Mesodermal cell (in vitro differentiated cells): ENCODE data around the gene STK16.

Source experiments
- H3K27ac ChIP-seq: 2 replicates; pipeline ENCODE4 v1.7.0; 2013; ENCODE audit warnings: mild to moderate bottlenecking, low read depth, low read length, moderate library complexity; ENCODE audit not compliant: severe bottlenecking
- H3K36me3 ChIP-seq: 2 replicates; pipeline ENCODE4 v1.7.1; 2013; ENCODE audit warnings: mild to moderate bottlenecking, low read length, moderate library complexity; ENCODE audit not compliant: control insufficient read depth, insufficient read depth
- H3K4me1 ChIP-seq: one replicate; pipeline ENCODE4 v1.7.1; 2013; ENCODE audit warnings: mild to moderate bottlenecking, low read length; ENCODE audit not compliant: insufficient read depth, control insufficient read depth, poor library complexity, severe bottlenecking
- H3K4me3 ChIP-seq: 2 replicates; pipeline ENCODE4 v1.7.0; 2013; ENCODE audit warnings: low read length, control low read depth, mild to moderate bottlenecking; ENCODE audit not compliant: insufficient read depth, poor library complexity, severe bottlenecking; ENCODE audit errors: extremely low read depth
- H3K9me3 ChIP-seq: 2 replicates; pipeline ENCODE4 v1.7.1; 2013; ENCODE audit warnings: mild to moderate bottlenecking, low read length, moderate library complexity; ENCODE audit not compliant: control insufficient read depth
- WGBS, 2 experiments: methylation state at CpG; one replicate each; pipeline ENCODE4 v1.1.5; 2013; ENCODE audit warnings: missing lambda C conversion rate in 2 of 2; ENCODE audit not compliant: insufficient coverage in 2 of 2; 5-methylcytosine and 5-hydroxymethylcytosine counted together

Gene STK16

GRCh38 chr2:219206328-219207133 lies 38.7 kb upstream of the STK16 start, which contains the start of gene ZFAND2B:
TSS of gene ZFAND2B (plus strand) at chr2:219206782. CDS start at chr2:219206988, 206 bp downstream.
- 1% methylated on average over 42 to 52 of the region's 76 CpGs for WGBS, 2 experiments
- Histone ChIP-seq H3K9me3 (no peaks in the 10 kb centered on the region), H3K27ac (peak within 1 kb of the TSS; percentile 84), H3K36me3 (peaks cover 26% of the 10 kb centered on the region), H3K4me3 (peak within 1 kb of the TSS; percentile 58), H3K4me1 (peaks cover 7% of the 10 kb centered on the region)

GRCh38 chr2:219207134-219207883 lies 38.0 kb upstream of the STK16 start:
- WGBS, 2 experiments = 39 to 48% methylated on average over 13 to 16 of the region's 22 CpGs

GRCh38 chr2:219207884-219208740 lies 37.2 kb upstream of the STK16 start:
- no peak overlapping the region for H3K4me3 ChIP-seq
- 90 to 97% methylated on average over 12 to 13 of the region's 17 CpGs for whole genome bisulfite sequencing, 2 experiments
- H3K27ac ChIP-seq = no peak overlapping the region

More at GRCh38 chr2:219207134-219207883, 38.0 kb upstream of the STK16 start:
- H3K9me3 ChIP-seq = no peaks in the 10 kb centered on the region
- peak overlapping the region; percentile 58 for H3K4me3 ChIP-seq
- H3K27ac ChIP-seq = no peak overlapping the region
- peaks cover 30% of the 10 kb centered on the region for H3K36me3 ChIP-seq
- H3K4me1 ChIP-seq = peaks cover 7% of the 10 kb centered on the region

GRCh38 chr2:219209236-219210195 lies 35.8 kb upstream of the STK16 start:
- Histone ChIP-seq H3K4me1 (peaks cover 7% of the 10 kb centered on the region), H3K36me3 (peaks cover 52% of the 10 kb centered on the region), H3K9me3 (no peaks in the 10 kb centered on the region), H3K27ac (no peak overlapping the region), H3K4me3 (no peak overlapping the region)
- 91 to 96% methylated on average over 11 of the region's 18 CpGs for WGBS, 2 experiments

More at GRCh38 chr2:219207884-219208740, 37.2 kb upstream of the STK16 start:
- peaks cover 38% of the 10 kb centered on the region for H3K36me3 ChIP-seq
- no peaks in the 10 kb centered on the region for H3K9me3 ChIP-seq
- H3K4me1 ChIP-seq = peaks cover 7% of the 10 kb centered on the region

- Histone ChIP-seq H3K36me3 (peaks cover 59% of the 10 kb centered on the region), H3K27ac (no peak overlapping the region)
- 97 to 98% methylated on average over 14 to 24 of the region's 24 CpGs for WGBS, 2 experiments
Observed at GRCh38 chr2:219210196-219210885, 34.9 kb upstream of the STK16 start.

GRCh38 chr2:219210886-219211362 lies 34.4 kb upstream of the STK16 start:
- Histone ChIP-seq H3K27ac (no peak overlapping the region), H3K9me3 (no peaks in the 10 kb centered on the region), H3K36me3 (peaks cover 62% of the 10 kb centered on the region), H3K4me1 (peaks cover 7% of the 10 kb centered on the region), H3K4me3 (no peak overlapping the region)
- 97 to 100% methylated on average over 1 to 6 of the region's 9 CpGs for WGBS, 2 experiments

More at GRCh38 chr2:219210196-219210885, 34.9 kb upstream of the STK16 start:
- no peak overlapping the region for H3K4me3 ChIP-seq
- no peaks in the 10 kb centered on the region for H3K9me3 ChIP-seq
- H3K4me1 ChIP-seq = peaks cover 7% of the 10 kb centered on the region

GRCh38 chr2:219213026-219213415 lies 32.3 kb upstream of the STK16 start:
- Histone ChIP-seq H3K36me3 (peaks cover 60% of the 10 kb centered on the region), H3K4me3 (no peak overlapping the region), H3K4me1 (peaks cover 6% of the 10 kb centered on the region), H3K27ac (no peak overlapping the region), H3K9me3 (no peaks in the 10 kb centered on the region)
- 94 to 98% methylated on average over 8 of the region's 8 CpGs for WGBS, 2 experiments

- peaks cover 5% of the 10 kb centered on the region for H3K4me1 ChIP-seq
- no peak overlapping the region for H3K27ac ChIP-seq
- peaks cover 55% of the 10 kb centered on the region for H3K36me3 ChIP-seq
- no peaks in the 10 kb centered on the region for H3K9me3 ChIP-seq
- H3K4me3 ChIP-seq = no peak overlapping the region
- 93 to 97% methylated on average over 10 of the region's 10 CpGs for WGBS, 2 experiments
Observed at GRCh38 chr2:219213486-219214071, 31.7 kb upstream of the STK16 start.

GRCh38 chr2:219214141-219214540 lies 31.1 kb upstream of the STK16 start:
- 94 to 99% methylated on average over 10 to 15 of the region's 15 CpGs for WGBS, 2 experiments

More at GRCh38 chr2:219214141-219214540, 31.1 kb upstream of the STK16 start:
- H3K9me3 ChIP-seq = no peaks in the 10 kb centered on the region
- H3K36me3 ChIP-seq = peaks cover 49% of the 10 kb centered on the region
- no peak overlapping the region for H3K4me3 ChIP-seq
- peaks cover 6% of the 10 kb centered on the region for H3K4me1 ChIP-seq
- no peak overlapping the region for H3K27ac ChIP-seq
